ENCODE results near the gene GALM.
"Not testable (repeated sequence)": the region's sequence is repeated elsewhere in the genome, so short reads cannot be mapped to it uniquely, and the experiment has no call there.

GALM gene

GRCh38 chr2:38650717-38651116, 15.2 kb upstream of the GALM start:
- DNase-seq, result no peak

- DNase-seq, result no peak
Measured at GRCh38 chr2:38652431-38653273, 13.3 kb upstream of the GALM start.

GRCh38 chr2:38653380-38653714, 12.6 kb upstream of the GALM start:
- no peak for DNase-seq

- DNase-seq, result no peak
Measured at GRCh38 chr2:38653715-38654527, 12.0 kb upstream of the GALM start.

- no peak for DNase-seq
Measured at GRCh38 chr2:38654528-38655381, 11.2 kb upstream of the GALM start.

GRCh38 chr2:38655441-38655840, 10.5 kb upstream of the GALM start:
- DNase-seq, result no peak

- DNase-seq, result no peak
Measured at GRCh38 chr2:38656866-38657480, 8.9 kb upstream of the GALM start.

GRCh38 chr2:38658613-38659012, 7.3 kb upstream of the GALM start:
- no peak for DNase-seq

- no peak for DNase-seq
Measured at GRCh38 chr2:38659115-38659514, 6.8 kb upstream of the GALM start.

- no peak for DNase-seq
Measured at GRCh38 chr2:38660282-38660681, 5.6 kb upstream of the GALM start.

GRCh38 chr2:38661306-38661705, 4.6 kb upstream of the GALM start:
- no peak for DNase-seq

GRCh38 chr2:38666556-38666910, 619 bp downstream of the GALM start:
- DNase-seq, result no peak

GRCh38 chr2:38668092-38668491, 2.2 kb downstream of the GALM start:
- no peak for DNase-seq

GRCh38 chr2:38668779-38669479, 3.0 kb downstream of the GALM start:
- no peak for DNase-seq

GRCh38 chr2:38671303-38671702, 5.4 kb downstream of the GALM start:
- DNase-seq, result no peak

GRCh38 chr2:38671946-38672345, 6.0 kb downstream of the GALM start:
- DNase-seq, result no peak

- no peak for DNase-seq
Measured at GRCh38 chr2:38672445-38673391, 6.8 kb downstream of the GALM start.

- DNase-seq, result no peak
Measured at GRCh38 chr2:38676681-38677080, 10.8 kb downstream of the GALM start.

- not testable (repeated sequence) for DNase-seq
Measured at GRCh38 chr2:38680868-38681267, 15.0 kb downstream of the GALM start.

GRCh38 chr2:38682008-38682575, 16.2 kb downstream of the GALM start:
- DNase-seq, result no peak

- DNase-seq, result not testable (repeated sequence)
Measured at GRCh38 chr2:38682620-38683019, 16.7 kb downstream of the GALM start.

Data from NCI-H69 (cell line).